GM06990 (cell line): ENCODE results near the gene KLK11.

Experiments
- DNase-seq: peaks from one replicate; pipeline ENCODE4 v3.0.0-alpha.2; 2011; ENCODE audit not compliant: insufficient read length; ENCODE audit errors: extremely low read depth
- H3K27me3 ChIP-seq: replicated peaks from 2 replicates; pipeline ENCODE4 v1.6.0; 2011; ENCODE audit warnings: low read length; ENCODE audit not compliant: control insufficient read depth, insufficient read depth
- H3K36me3 ChIP-seq: 2 replicates; pipeline ENCODE4 v1.5.1; 2011; ENCODE audit warnings: low read length; ENCODE audit not compliant: control insufficient read depth, insufficient read depth
- H3K4me3 ChIP-seq: replicated peaks from 2 replicates; pipeline ENCODE4 v1.5.1; 2011; ENCODE audit warnings: low read depth, mild to moderate bottlenecking, control low read depth, low read length
- TF ChIP-seq, protein P1 (sequence below): IDR thresholded peaks from 2 replicates; pipeline ENCODE4 v1.5.1; 2011; ENCODE audit warnings: low read length, control low read depth, mild to moderate bottlenecking, inconsistent platforms; ENCODE audit not compliant: insufficient read depth, poor library complexity, severe bottlenecking

The KLK11 gene, protein sequence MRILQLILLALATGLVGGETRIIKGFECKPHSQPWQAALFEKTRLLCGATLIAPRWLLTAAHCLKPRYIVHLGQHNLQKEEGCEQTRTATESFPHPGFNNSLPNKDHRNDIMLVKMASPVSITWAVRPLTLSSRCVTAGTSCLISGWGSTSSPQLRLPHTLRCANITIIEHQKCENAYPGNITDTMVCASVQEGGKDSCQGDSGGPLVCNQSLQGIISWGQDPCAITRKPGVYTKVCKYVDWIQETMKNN

DNA sequence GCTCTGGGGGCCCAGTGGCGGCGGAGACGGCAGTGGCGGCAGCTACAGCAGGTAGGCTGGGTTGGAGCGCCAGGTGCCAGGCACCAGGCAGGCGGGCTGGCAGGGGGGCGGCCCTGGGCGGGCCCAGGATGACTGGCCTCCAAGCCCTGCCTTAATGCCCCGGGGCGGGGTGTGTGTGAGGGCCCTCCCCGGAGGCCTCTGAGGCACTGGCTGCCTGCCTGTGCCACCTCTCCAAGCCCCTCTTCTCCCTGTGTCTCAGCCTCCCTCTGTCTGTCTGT, at the start of gene KLK11:
Gene KLK11 (minus strand): TSS at position 63 of the 278 bp plus-strand sequence. CDS start 985 bp downstream, outside the sequence.
- Histone ChIP-seq H3K27me3 (peaks cover 2% of the 10 kb centered on the region), H3K4me3 (no peak within 1 kb of the TSS), H3K36me3 (no peaks in the 10 kb centered on the region)
- TF ChIP-seq, protein P1, sequence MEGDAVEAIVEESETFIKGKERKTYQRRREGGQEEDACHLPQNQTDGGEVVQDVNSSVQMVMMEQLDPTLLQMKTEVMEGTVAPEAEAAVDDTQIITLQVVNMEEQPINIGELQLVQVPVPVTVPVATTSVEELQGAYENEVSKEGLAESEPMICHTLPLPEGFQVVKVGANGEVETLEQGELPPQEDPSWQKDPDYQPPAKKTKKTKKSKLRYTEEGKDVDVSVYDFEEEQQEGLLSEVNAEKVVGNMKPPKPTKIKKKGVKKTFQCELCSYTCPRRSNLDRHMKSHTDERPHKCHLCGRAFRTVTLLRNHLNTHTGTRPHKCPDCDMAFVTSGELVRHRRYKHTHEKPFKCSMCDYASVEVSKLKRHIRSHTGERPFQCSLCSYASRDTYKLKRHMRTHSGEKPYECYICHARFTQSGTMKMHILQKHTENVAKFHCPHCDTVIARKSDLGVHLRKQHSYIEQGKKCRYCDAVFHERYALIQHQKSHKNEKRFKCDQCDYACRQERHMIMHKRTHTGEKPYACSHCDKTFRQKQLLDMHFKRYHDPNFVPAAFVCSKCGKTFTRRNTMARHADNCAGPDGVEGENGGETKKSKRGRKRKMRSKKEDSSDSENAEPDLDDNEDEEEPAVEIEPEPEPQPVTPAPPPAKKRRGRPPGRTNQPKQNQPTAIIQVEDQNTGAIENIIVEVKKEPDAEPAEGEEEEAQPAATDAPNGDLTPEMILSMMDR, result no peak
- no peak for DNase-seq

DNA sequence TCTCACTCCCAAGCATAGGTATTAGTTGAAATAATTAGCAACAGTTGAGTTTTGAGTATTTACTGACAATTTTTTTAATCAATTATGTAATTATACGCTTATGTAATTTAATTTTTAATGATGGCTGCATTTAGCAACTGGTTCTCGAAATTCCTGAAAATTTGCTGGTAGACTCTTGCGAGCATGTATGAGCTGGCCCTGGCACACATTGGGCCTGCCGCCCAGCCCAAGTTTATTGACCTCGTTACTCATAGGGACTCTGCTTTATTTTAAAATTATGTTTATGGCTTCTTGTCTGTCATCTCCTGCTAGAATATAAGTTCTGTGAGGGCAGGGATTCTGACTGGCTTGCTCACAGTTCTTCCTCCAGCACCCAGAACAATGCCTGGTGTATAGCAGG, 49.6 kb upstream of the KLK11 start:
- H3K36me3 ChIP-seq, result no peaks in the 10 kb centered on the region
- TF ChIP-seq, protein P1, result no peak
- no peaks in the 10 kb centered on the region for H3K27me3 ChIP-seq
- no peak overlapping the region for H3K4me3 ChIP-seq
- no peak for DNase-seq

DNA sequence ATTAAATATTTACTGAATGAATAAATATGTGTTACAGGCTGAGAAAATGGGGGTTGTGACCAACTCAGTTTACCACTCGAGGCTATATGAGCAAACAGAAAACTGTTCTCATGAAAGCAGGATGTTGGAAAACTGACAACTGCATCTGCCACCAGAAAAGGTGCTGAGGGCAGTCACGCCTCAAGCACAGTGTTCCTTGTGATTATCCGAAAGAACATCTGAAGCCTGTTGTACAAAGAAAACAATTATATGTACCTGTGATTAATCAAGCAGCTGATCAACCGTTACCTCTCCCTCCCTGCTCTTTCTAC, 44.6 kb upstream of the KLK11 start:
- Histone ChIP-seq H3K27me3 (no peaks in the 10 kb centered on the region; the same call in 1 of the 2 replicates), H3K4me3 (no peak overlapping the region), H3K36me3 (no peaks in the 10 kb centered on the region)
- TF ChIP-seq, protein P1, result no peak
- DNase-seq, result no peak

DNA sequence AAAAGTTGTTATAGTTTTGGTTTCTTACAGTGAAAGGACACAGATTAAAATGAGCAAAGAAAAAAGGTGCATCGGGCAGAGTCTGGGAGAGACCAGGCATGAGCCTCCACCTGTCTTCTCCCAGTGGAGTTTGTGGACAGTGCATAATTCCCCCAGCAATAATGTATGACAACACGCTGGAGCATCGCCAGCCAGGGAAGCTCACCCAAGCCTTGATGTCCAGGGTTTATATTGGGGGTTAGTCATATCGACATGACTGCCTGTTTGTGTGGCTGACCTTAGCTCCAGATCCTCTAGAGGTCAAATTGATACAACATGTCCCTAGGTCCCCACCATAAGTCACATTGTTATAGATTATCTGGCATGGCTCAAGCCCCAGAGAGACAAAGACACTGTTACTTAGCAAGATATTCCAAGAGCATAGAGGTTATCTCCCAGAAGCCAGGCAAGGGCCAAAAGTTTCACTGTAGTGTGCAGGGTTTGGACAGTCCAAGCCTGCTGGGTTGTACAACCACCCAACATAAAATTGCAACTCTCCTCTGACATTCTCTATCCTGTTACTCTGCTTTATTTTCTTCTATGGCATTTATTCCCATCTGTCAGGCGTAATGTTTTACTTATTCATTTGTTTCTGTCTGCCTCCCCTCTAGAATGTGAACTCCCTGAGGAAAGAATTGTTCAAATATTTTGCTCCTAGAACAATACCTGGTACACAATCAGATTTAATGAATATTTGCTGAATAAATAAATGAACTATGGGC, 44.1 kb upstream of the KLK11 start:
- no peak for DNase-seq

DNA sequence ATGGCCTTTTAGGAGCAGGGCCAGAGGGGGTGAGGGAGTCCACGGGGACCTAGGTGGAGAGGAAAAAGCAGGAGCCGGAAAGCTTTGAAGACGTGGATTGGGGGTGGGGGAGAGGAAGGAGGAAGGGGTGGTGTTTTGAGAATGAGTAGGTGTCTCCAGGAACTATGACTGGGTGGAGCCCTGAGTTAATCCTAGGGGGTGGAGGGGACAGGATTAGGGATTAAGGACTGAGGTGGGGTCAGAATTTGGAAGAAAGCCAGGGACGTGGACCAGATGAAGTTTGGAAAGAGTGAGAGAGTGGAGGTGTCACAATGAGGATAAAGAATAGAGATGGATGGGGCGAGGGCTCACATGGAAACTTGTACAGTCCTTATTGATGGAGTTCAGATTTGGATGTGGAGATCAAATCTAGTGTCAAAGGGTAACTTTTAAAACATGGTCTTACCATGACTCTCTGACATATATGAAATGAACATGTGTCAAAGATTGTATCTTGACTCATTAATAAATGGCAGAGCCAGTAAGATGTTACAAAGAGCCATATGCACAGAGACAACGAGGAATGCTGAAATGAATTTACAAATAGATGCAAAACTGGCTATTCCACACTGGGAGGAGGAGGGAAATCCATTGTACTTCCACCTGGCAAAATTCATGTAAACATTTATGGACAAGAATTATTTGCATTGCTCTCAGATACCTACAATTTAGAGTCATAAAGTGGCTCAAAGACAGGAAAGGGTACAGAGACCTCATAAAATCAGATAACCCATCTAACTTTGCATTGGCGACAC, 40.2 kb upstream of the KLK11 start:
- TF ChIP-seq, protein P1, result no peak
- no peak overlapping the region for H3K4me3 ChIP-seq
- H3K27me3 ChIP-seq, result no peaks in the 10 kb centered on the region; the same call in none of the 2 replicates
- no peaks in the 10 kb centered on the region for H3K36me3 ChIP-seq
- no peak for DNase-seq

More for the DNA sequence above, 44.1 kb upstream of the KLK11 start:
- no peak overlapping the region for H3K4me3 ChIP-seq
- no peaks in the 10 kb centered on the region for H3K36me3 ChIP-seq
- TF ChIP-seq, protein P1, result no peak
- H3K27me3 ChIP-seq, result no peaks in the 10 kb centered on the region; the same call in 1 of the 2 replicates
